DND-41 (cell line): ENCODE results near the gene AKAP17A.

Experiments used
- ATAC-seq: fragments of 200-7000 bp; cut with Tn5 transposase; 3 replicates; pipeline ENCODE4 v1.9.1; 2021; ENCODE audit warnings: low read depth; ENCODE audit not compliant: insufficient read depth
- DNase-seq: peaks from one replicate; pipeline ENCODE4 v3.0.0-alpha.2; 2020
- H2AFZ ChIP-seq: 2 replicates; pipeline ENCODE4 v1.6.0; 2012; ENCODE audit warnings: low read depth, low read length
- H3K27ac ChIP-seq: 2 replicates; pipeline ENCODE4 v1.5.1; 2012; ENCODE audit warnings: low read length, inconsistent platforms
- H3K27me3 ChIP-seq: fragments of 200-600 bp; sonication (generic); 2 replicates; pipeline ENCODE4 v1.6.0; 2012; ENCODE audit warnings: low read length, mild to moderate bottlenecking, inconsistent platforms; ENCODE audit not compliant: insufficient read depth, poor library complexity
- H3K36me3 ChIP-seq: 2 replicates; pipeline ENCODE4 v1.5.1; 2012; ENCODE audit warnings: low read length, inconsistent platforms; ENCODE audit not compliant: insufficient read depth
- H3K4me1 ChIP-seq: 2 replicates; pipeline ENCODE4 v1.5.1; 2012; ENCODE audit warnings: mild to moderate bottlenecking, low read length; ENCODE audit not compliant: insufficient read depth
- H3K4me2 ChIP-seq: 2 replicates; pipeline ENCODE4 v1.6.0; 2012; ENCODE audit warnings: mild to moderate bottlenecking, moderate library complexity, low read length, inconsistent platforms; ENCODE audit not compliant: insufficient read depth
- H3K4me3 ChIP-seq, 2 experiments: fragments of 200-600 bp in 1 of 2; shearing (Covaris generic) in 1 of 2; 2 replicates each; pipeline ENCODE4 v1.5.1; 2012 to 2016; ENCODE audit warnings: inconsistent platforms in 2 of 2, low read length in 2 of 2, mild to moderate bottlenecking in 2 of 2, low read depth in 1 of 2, moderate library complexity in 1 of 2
- H3K79me2 ChIP-seq: 2 replicates; pipeline ENCODE4 v1.6.0; 2012; ENCODE audit warnings: low read length, inconsistent platforms; ENCODE audit not compliant: insufficient read depth
- H3K9ac ChIP-seq: 2 replicates; pipeline ENCODE4 v1.6.0; 2012; ENCODE audit warnings: low read depth, mild to moderate bottlenecking, inconsistent platforms, low read length, moderate library complexity
- H3K9me3 ChIP-seq: 2 replicates; pipeline ENCODE4 v1.5.1; 2012; ENCODE audit warnings: low read length, moderate library complexity, mild to moderate bottlenecking, inconsistent platforms; ENCODE audit not compliant: insufficient read depth, severe bottlenecking
- H4K20me1 ChIP-seq: 2 replicates; pipeline ENCODE4 v1.6.0; 2012; ENCODE audit warnings: low read length; ENCODE audit not compliant: insufficient read depth
- CTCF ChIP-seq: IDR thresholded peaks from 2 replicates; pipeline ENCODE4 v1.5.1; 2012; ENCODE audit warnings: borderline replicate concordance, low read length, moderate library complexity, mild to moderate bottlenecking; ENCODE audit not compliant: poor library complexity, severe bottlenecking; ENCODE audit errors: extremely low read depth
- EZH2 ChIP-seq: IDR thresholded peaks from 3 replicates; pipeline ENCODE4 v1.6.1; 2012; ENCODE audit warnings: borderline replicate concordance, low read depth, mild to moderate bottlenecking, moderate library complexity, low read length, inconsistent platforms; ENCODE audit not compliant: severe bottlenecking

The AKAP17A gene

GRCh38 chrX:1600406-1601050 is 9.1 kb downstream of the AKAP17A start:
- Histone ChIP-seq H3K9me3 (peaks cover 8% of the 10 kb centered on the region), H3K4me1 (peaks cover 3% of the 10 kb centered on the region; the same call in 1 of the 2 replicates), H2AFZ (no peak overlapping the region), H3K36me3 (peaks cover 80% of the 10 kb centered on the region), H3K27ac (no peak overlapping the region), H3K4me3 (no peak overlapping the region), H3K79me2 (peaks cover 46% of the 10 kb centered on the region), H3K4me2 (no peak overlapping the region), H4K20me1 (peaks cover 46% of the 10 kb centered on the region), H3K9ac (no peak overlapping the region), H3K27me3 (no peaks in the 10 kb centered on the region)
- no peak for DNase-seq
- no peak for ATAC-seq
- TF ChIP-seq CTCF (no peak), EZH2 (no peak)

- H2AFZ ChIP-seq = no peak overlapping the region
- H3K27ac ChIP-seq = no peak overlapping the region
- TF ChIP-seq EZH2 = no peak
- no peak for TF ChIP-seq CTCF
- H3K36me3 ChIP-seq = peaks cover 73% of the 10 kb centered on the region
- H3K79me2 ChIP-seq = peaks cover 39% of the 10 kb centered on the region
- H4K20me1 ChIP-seq = peaks cover 41% of the 10 kb centered on the region
- H3K9me3 ChIP-seq = peaks cover 8% of the 10 kb centered on the region
- no peak overlapping the region for H3K4me2 ChIP-seq
- no peaks in the 10 kb centered on the region for H3K27me3 ChIP-seq
- H3K9ac ChIP-seq = no peak overlapping the region
- no peak overlapping the region for H3K4me3 ChIP-seq
- DNase-seq (no peak), ATAC-seq (no peak)
- no peaks in the 10 kb centered on the region; the same call in 1 of the 2 replicates for H3K4me1 ChIP-seq
Observed at GRCh38 chrX:1601051-1601767, 9.8 kb downstream of the AKAP17A start.

- H2AFZ ChIP-seq = no peak overlapping the region
- H3K4me3 ChIP-seq = no peak overlapping the region
- peaks cover 35% of the 10 kb centered on the region for H3K79me2 ChIP-seq
- H3K4me2 ChIP-seq = no peak overlapping the region
- no peaks in the 10 kb centered on the region; the same call in 1 of the 2 replicates for H3K4me1 ChIP-seq
- peaks cover 71% of the 10 kb centered on the region for H3K36me3 ChIP-seq
- H4K20me1 ChIP-seq = peaks cover 39% of the 10 kb centered on the region
- ATAC-seq (no peak), DNase-seq (no peak)
- H3K27ac ChIP-seq = no peak overlapping the region
- no peaks in the 10 kb centered on the region for H3K27me3 ChIP-seq
- no peak overlapping the region for H3K9ac ChIP-seq
- TF ChIP-seq EZH2 (no peak), CTCF (no peak)
- H3K9me3 ChIP-seq = peaks cover 8% of the 10 kb centered on the region
Observed at GRCh38 chrX:1601768-1602085, 10.3 kb downstream of the AKAP17A start.
